PC-3 (cell line): ENCODE data around the gene KCNT2.

Source experiments
- CTCF ChIP-seq: fragments of 300-600 bp; sonication (generic); conservative IDR thresholded peaks from 2 replicates; pipeline ENCODE4 v1.5.1; 2017; ENCODE audit warnings: antibody characterized with exemption, low read depth, mild to moderate bottlenecking, low read length
- EZH2 ChIP-seq: fragments of 300-600 bp; sonication (generic); IDR thresholded peaks from one replicate; pipeline ENCODE4 v1.6.1; 2017; ENCODE audit warnings: antibody characterized with exemption, mild to moderate bottlenecking, low read length; ENCODE audit not compliant: unreplicated experiment
- EZH2phosphoT487 ChIP-seq: fragments of 300-600 bp; sonication (generic); IDR thresholded peaks from 2 replicates; pipeline ENCODE4 v1.6.1; 2018; ENCODE audit warnings: mild to moderate bottlenecking, antibody characterized with exemption, low read length, borderline replicate concordance

DNA sequence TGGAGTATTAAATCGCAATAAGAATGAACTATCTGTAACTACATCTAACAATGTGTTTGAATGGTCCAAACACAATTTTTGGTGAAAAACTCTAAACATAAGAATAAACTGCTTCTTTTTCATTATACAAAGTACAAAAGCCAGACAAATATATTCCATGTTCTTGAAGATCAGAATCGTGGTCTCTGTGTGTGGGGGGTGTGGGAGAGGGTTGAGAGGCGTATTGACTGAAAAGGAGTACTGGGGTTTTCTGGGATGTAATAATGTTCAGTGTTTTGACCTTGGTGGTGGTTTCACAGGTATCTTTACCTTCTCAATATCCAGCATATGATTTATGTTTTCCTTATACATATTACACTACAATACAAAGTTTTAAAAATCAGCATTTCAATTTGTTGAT lies 42.8 kb upstream of the KCNT2 start:
- TF ChIP-seq CTCF: no peak
- no peak for TF ChIP-seq EZH2
- TF ChIP-seq EZH2phosphoT487: no peak
